GM21526 (cell line): ENCODE data around the gene IFITM5.
"Not testable (repeated sequence)": the region's sequence is repeated elsewhere in the genome, so short reads cannot be mapped to it uniquely, and the experiment has no call there.

Experiments
- ATAC-seq: cut with Tn5 transposase; IDR thresholded peaks from one replicate; pipeline ENCODE4 v1.9.1; 2021; ENCODE audit warnings: moderate library complexity; ENCODE audit not compliant: unreplicated experiment, low FRiP score

The IFITM5 gene

DNA sequence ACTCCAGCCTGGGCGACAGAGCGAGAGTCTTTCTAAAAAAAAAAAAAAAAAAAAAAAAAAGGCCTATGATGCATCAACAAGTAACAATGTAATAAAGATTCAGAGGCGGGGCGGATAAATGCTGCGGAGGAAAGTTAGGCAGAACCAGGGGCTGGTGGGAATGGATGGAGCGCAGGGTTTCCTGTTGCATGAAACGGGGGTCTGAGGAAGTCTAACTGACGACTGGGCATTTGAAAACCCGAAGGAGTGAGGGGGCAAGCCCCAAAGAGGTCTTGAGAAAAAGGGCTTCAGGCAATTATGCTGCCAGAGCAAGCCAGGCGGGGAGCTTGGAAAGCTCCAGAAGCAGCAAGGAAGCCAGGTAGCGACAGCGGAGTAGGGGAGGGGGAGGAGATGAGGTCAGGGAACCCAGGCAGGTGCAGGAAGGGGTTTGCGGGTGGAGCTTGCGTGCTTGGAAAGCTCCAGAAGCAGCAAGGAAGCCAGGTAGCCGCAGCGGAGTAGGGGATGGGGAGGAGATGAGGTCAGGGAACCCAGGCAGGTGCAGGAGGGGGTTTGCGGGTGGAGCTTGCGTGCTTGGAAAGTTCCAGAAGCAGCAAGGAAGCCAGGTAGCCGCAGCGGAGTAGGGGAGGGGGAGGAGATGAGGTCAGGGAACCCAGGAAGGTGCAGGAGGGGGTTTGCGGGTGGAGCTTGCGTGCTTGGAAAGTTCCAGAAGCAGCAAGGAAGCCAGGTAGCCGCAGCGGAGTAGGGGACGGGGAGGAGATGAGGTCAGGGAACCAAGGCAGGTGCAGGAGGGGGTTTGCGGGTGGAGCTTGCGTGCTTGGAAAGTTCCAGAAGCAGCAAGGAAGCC is 12.1 kb downstream of the IFITM5 start:
- ATAC-seq: not testable (repeated sequence)

DNA sequence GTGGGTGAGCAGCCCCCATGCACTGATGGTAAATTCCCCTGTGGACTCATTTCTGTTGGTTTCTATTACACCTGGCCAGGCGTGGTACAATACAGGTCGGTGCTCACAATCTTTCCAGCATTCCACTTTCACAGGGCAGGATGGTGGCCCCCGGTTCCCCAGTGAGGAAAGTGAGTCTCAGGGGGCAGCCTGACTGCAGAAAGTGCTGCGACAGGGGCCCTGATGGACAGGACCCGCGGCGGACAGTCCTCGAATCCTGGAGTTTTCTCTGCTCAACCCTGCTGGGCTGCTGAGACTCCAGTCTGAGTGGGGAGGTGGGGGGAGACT is 13.5 kb downstream of the IFITM5 start:
- ATAC-seq: no peak

DNA sequence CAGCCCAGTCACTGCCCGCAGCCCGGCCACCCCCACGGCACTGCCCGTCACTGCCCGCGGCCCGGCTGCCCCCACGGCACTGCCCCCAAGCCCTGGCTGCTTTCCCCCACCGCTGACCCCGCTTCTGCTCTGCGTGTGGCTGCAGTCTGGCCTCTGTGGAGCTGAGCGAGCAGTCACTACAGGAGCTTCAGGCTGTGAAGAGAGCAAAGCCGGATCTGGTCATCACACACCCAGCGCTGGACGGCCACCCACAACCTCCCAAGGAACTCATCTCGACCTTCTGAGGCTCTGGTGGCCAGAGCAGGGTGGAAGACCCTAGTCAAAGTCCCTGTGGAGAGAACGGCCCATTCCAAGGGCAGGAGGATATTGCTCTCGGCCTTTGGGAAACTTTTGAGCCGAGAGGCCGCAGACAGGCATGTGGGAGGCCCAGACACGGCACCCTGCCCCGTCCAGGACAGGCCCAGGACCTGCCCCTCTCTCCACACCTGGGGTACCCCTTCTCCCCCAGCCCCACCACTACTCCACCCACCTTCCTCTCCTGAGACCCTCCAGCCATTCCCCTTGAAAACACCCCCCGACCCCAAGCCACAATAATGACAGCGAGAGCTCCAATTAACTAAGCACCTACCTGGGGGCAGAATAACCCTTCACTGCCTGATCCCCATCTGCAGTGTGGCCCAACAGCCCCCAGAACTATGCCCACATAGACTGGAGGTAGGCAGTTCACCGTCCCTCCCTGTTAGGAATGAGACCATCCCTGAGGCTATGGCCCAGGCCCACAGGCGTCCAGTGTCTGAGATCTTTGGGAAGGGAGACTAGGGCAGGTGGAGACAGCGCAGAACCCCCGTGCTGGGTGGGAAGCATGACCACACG is 14.1 kb downstream of the IFITM5 start:
- no peak for ATAC-seq

DNA sequence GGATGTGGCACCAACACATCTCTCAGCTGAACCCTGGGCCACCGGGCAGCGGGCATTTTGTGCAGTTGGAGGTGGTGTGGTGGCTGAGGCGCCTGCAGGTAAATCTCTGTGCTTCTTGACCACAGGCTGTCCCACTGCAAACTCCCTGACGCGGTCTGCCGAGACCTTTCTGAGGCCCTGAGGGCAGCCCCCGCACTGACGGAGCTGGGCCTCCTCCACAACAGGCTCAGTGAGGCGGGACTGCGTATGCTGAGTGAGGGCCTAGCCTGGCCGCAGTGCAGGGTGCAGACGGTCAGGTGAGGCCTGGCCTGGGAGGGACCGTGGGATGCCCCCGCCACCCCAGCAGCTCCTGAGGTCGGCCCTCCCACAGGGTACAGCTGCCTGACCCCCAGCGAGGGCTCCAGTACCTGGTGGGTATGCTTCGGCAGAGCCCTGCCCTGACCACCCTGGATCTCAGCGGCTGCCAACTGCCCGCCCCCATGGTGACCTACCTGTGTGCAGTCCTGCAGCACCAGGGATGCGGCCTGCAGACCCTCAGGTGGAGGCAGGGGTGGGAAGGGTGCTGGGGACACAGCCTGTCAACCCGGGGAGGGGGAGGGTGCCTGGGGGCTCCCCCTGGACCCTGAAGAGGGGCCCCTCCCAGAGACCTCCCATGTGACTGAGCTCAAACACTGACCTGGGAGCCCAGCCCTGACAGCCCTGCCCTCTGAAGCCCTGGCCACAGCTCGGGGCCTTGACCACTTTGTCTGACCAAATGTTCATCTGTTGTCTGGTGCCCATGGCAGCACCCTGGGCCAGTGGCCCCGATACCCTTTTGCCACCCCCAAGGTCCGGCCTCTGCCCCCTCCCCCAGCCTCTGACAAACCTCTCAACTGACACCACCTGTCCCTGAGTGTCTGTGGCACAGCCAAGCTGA is 15.0 kb downstream of the IFITM5 start:
- no peak for ATAC-seq

DNA sequence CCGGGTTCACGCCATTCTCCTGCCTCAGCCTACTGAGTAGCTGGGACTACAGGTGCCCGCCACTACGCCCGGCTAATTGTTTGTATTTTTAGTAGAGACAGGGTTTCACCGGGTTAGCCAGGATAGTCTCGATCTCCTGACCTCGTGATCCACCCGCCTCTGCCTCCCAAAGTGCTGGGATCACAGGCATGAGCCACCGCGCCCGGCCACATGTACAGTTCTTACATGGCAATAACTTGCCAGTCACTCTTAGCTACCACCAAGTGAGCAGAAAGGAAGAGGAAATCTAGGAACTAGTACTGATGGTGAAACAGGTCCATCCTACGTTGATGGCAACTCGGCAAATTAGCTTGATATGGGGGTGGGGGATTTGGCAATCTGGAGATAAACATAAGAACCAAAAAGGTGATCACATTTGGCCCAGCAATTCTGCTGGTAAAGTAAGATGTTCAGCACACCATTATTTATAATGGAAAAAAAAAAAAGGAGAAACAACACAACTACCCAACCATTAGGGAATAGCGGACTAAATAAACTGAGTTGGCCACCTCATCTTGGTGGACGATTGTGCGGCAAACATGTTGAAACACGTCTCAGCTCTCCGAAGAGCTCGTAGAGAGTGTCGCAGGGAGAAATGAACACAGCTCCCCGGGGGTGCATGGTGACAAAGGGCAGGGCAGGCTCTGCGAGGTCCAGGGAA is 15.8 kb downstream of the IFITM5 start:
- no peak for ATAC-seq

DNA sequence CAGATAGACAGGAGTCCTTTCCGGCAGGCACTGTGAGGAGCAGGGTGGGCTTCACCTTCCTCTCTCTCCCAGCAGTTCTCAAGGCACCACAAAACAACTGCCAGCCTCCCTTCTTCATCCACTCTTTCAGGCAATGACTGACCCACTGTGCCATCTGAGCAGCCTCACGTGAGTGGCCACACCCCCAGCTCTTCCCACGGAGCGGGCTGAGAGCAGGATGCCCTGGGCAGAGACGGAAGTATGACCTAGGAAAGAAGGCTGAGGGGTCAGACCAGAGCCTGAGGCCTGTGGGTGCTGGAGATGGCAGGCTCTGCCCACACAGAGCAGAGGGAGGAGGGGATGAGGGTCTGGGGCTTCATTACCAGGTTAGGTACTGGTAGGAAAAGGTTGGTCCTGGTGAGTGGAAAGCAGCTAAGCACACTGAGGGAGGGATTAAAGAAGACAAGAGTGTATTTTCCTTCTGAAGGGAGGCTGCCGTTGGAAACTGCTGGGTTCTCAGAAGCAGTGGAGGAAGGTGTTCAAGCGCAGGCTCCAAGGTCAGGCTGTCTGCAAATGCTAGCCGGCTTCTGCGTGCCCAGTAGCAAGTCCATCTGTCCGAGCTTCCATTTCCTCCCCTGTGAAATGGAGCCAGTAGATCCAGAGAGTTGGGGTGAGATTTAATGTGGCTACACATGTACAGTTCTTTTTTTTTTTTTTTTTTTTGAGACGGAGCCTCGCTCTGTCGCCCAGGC is 16.5 kb downstream of the IFITM5 start:
- ATAC-seq: no peak

DNA sequence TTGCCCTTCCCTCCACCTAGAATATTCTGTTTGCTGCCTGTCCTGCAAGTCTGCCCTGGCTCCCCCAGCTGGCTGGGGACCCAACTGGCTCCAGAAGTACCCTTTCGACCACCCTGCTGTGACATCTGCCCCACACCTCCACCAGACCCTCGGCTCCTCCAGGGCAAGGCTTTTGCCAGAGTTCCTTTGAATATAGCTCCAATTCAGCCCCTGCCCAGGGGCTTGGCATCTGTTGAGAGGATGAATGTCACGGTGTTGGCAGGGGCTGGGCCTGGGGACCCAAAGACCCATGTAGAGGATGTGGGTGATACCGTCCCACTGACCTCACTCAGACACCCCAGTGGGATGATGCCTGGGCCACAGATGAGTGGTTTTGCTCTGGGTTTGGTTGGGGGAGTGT is 17.2 kb downstream of the IFITM5 start:
- no peak for ATAC-seq

DNA sequence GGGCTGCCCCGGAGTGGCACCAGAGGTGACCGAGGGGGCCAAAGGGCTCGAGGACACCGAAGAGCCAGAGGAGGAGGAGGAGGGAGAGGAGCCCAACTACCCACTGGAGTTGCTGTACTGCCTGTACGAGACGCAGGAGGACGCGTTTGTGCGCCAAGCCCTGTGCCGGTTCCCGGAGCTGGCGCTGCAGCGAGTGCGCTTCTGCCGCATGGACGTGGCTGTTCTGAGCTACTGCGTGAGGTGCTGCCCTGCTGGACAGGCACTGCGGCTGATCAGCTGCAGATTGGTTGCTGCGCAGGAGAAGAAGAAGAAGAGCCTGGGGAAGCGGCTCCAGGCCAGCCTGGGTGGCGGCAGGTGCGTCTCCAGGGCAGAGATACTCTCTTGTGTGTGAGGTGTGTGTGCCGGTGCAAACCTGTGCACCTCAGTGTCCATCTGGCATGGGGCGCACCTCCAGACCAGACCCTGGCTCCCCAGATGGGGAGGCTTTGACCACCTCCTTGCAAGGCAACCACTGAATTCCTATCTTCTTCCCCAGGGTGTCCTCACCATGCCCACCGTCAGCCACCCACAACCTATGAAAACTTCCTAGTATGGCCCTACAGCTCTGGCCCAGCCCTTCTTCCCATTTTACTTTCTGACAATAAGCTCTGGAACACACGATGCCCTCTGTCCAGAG is 17.7 kb downstream of the IFITM5 start:
- no peak for ATAC-seq

DNA sequence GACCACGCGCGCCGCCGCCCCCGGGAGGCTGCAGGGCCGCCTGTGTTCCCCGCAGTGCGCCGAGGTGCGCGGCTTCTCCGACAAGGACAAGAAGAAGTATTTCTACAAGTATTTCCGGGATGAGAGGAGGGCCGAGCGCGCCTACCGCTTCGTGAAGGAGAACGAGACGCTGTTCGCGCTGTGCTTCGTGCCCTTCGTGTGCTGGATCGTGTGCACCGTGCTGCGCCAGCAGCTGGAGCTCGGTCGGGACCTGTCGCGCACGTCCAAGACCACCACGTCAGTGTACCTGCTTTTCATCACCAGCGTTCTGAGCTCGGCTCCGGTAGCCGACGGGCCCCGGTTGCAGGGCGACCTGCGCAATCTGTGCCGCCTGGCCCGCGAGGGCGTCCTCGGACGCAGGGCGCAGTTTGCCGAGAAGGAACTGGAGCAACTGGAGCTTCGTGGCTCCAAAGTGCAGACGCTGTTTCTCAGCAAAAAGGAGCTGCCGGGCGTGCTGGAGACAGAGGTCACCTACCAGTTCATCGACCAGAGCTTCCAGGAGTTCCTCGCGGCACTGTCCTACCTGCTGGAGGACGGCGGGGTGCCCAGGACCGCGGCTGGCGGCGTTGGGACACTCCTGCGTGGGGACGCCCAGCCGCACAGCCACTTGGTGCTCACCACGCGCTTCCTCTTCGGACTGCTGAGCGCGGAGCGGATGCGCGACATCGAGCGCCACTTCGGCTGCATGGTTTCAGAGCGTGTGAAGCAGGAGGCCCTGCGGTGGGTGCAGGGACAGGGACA is 18.4 kb downstream of the IFITM5 start:
- ATAC-seq: no peak

DNA sequence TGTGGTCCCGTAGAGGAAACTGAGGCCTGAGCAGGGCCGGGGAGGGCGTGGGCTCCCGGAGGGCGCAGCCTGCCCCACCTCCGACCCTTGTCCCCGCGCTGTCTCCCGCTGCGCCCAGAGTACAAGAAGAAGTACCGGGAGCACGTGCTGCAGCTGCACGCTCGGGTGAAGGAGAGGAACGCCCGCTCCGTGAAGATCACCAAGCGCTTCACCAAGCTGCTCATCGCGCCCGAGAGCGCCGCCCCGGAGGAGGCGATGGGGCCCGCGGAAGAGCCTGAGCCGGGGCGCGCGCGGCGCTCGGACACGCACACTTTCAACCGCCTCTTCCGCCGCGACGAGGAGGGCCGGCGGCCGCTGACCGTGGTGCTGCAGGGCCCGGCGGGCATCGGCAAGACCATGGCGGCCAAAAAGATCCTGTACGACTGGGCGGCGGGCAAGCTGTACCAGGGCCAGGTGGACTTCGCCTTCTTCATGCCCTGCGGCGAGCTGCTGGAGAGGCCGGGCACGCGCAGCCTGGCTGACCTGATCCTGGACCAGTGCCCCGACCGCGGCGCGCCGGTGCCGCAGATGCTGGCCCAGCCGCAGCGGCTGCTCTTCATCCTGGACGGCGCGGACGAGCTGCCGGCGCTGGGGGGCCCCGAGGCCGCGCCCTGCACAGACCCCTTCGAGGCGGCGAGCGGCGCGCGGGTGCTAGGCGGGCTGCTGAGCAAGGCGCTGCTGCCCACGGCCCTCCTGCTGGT is 19.2 kb downstream of the IFITM5 start:
- ATAC-seq: no peak

DNA sequence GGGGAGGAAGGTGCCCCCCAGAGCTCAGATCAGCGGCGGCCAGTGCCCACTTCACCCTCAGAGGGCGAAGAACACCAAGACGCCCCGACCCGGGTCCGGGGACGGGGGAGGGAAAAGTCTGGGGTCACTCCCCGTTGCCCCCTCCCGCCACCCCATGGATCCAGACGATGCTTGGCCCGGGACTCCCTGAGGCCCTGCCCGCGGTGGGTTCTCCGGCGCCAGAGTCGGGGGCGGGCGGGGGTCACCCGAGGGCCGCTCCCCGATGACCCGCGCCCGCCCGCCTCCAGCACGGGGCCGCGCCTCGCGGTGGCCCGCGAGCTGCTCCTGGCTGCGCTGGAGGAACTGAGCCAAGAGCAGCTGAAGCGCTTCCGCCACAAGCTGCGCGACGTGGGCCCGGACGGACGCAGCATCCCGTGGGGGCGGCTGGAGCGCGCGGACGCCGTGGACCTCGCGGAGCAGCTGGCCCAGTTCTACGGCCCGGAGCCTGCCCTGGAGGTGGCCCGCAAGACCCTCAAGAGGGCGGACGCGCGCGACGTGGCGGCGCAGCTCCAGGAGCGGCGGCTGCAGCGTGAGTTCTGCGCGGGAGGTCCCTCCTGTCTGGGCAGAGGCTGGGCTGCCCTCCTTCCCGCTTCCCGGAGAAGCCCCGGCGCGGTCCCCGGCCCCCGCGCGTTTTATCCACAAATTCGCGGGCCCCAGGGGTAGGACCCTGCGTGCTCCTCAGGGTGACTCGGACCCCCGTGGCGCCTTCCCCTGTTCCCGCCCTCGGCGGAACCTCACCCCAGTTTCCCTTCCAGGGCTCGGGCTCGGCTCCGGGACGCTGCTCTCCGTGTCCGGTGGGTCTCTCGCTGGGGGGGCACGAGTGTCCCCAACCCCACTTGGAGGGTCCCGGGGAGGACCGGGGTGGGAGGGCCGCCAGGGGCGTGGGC is 20.0 kb downstream of the IFITM5 start:
- ATAC-seq: no peak

DNA sequence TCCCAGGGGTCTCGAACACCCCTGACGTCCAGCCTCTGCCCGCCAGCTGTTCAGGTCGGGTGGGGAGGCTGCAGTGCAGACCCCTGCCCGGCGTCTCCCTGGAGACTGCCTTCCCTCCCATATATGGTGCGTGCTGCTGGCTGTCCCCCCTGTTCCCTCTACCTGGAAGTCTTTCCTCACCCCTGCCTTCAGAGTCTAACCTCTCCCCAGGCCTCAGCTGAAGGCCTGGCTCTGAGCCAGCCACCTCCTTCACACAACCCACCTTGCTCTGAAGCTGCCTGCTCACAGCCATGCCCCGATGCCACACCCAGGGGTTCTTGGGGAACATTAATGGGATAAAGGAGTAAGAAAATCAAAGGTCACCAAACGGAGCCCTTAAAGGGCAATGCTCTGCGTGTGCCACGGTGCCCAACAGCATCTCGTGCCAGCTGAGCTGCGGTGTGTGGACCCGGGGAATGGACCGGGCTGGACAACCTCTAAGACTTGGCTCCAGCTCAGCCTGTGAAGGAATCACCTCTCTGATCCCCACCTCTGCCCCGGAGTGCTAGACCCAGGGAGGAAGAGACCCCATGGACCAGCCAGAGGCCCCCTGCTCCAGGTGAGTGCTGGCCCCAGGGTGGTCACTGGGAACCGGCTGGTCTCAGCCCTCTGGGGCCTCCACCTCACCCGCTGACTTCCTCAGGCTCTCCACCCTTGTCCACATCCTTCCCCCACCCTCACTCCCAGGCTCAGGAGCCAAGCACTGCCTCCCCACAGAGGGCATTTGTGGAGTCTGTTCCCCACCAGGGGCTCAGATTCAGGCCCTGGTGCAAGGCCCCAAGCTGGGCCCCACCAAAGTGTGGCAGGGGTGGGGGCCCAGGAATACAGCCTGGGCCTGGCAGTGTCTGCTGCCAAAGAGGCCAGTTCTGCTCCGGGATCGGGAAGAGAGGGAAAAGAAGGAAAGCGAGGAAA is 21.1 kb downstream of the IFITM5 start, which contains the start of gene NLRP6:
Gene NLRP6 (plus strand): TSS at position 407 of the 951 bp plus-strand sequence. CDS start 163 bp downstream, at position 570.
- ATAC-seq: no peak

DNA sequence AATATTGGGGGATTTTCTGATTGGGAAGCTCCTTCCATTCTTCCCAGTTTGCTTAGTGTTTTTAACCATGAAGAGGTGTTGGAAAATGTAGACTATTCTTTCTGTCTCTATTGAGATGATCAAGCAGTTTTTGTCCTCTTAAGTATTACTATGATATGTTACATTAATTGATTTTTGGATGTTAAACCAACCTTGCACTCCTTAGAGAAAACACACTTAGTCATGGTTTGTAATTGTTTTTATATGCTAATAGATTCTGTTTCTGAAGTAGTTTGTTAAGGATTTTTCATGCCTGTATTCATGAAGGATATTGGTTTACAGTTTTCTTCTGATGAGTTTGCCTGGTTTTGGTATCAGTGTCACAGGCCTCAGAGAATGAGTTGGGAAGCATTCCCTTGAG is 23.1 kb downstream of the IFITM5 start:
- no peak for ATAC-seq

DNA sequence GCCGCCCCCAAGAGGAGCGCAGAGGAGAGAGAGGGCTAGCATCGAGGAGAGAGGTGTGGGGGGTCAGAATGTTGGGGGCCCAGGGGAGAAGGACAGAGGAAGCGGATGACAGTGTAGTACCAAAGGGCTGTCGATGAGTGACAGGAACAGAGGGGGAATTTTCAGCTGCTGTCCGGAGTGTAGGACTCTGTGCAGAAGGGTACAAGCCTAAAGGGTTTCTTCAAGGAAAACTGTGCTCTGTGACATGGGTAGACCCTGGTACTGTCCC is 26.5 kb downstream of the IFITM5 start:
- no peak for ATAC-seq

DNA sequence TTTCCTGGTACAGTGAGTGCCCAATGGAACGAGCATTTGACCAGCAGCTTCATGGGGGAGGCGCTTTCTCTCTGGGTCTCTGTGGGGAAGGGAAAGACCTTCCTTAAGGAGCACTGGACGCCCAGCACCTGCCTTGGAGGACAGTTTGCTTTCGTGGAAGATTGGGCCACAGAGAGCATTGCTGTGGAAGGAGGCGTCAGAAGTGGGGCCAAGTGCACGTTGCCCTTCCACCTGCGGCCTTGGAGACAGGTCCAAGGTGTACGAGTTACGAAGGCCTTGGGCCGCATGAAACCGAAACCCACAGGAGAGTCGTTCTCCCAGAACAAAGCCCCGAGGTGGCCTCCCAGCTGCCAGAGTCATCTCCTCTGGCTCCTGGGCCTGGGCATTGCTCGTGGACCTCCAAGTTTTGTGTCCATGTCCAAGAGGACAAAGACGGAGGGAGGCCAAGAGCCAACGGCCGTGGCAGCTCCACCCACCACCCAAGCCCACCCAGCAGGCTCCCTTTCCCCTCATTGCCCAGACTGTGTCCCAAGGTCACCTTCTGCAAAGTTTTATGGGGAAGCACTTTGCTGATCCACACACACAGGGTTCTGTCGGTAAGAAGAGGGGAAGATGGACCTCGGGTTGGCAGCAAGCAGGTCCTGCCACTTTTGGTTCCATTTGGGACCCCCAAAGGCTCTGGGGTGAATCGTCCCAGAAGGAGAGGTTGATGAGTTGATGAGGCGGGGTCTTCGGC is 27.0 kb downstream of the IFITM5 start:
- no peak for ATAC-seq
